HEK293T (cell line): ENCODE data around the gene DNLZ.

Experiments used
- BHLHE40 ChIP-seq: fragments of 450-650 bp; IDR thresholded peaks from 2 replicates; pipeline ENCODE4 v1.6.1; 2016; ENCODE audit warnings: mild to moderate bottlenecking, moderate library complexity, borderline replicate concordance
- CTBP1 ChIP-seq: fragments of 450-650 bp; IDR thresholded peaks from 2 replicates; pipeline ENCODE4 v1.6.1; 2016; ENCODE audit warnings: borderline replicate concordance
- ELF4 ChIP-seq: fragments of 450-650 bp; IDR thresholded peaks from 2 replicates; pipeline ENCODE4 v1.6.1; 2017; ENCODE audit warnings: antibody characterized with exemption
- FOXA1 ChIP-seq: fragments of 450-650 bp; IDR thresholded peaks from 2 replicates; pipeline ENCODE4 v1.6.1; 2016; ENCODE audit warnings: mild to moderate bottlenecking
- FOXK2 ChIP-seq: fragments of 450-650 bp; IDR thresholded peaks from 2 replicates; pipeline ENCODE4 v1.6.1; 2016; ENCODE audit warnings: mild to moderate bottlenecking
- FOXM1 ChIP-seq: fragments of 450-650 bp; IDR thresholded peaks from 2 replicates; pipeline ENCODE4 v1.6.1; 2017; ENCODE audit warnings: mild to moderate bottlenecking, borderline replicate concordance
- LEF1 ChIP-seq: fragments of 450-650 bp; IDR thresholded peaks from 2 replicates; pipeline ENCODE4 v1.6.1; 2017; ENCODE audit warnings: mild to moderate bottlenecking, borderline replicate concordance
- ZNF384 ChIP-seq: fragments of 450-650 bp; IDR thresholded peaks from 2 replicates; pipeline ENCODE4 v1.6.1; 2016

DNA sequence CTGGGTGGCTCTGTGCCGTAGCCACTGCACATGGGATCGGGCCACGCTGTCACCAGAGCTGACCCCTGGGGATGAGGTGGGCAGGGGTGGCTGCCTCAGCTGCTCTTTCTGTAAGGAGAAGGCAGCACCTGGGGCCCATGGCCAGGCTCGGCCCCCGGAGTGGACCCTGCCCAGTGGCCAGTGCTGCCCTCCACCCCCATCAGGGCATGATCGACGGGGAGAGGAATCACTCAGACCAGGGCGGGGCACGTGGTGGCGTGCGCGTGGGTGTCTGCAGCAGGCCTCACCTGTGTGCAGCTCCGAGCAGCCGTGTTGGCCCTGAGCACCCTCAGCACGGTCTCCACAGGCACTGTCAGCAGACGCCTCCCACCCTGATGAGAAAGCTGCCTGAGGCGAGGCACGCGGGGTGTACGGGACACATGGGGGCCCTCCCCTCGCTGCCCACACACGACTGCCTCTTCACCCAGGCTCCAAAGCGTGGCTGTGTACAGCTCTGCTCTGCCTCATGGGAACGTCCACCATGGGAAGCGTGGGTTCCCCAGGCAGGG lies 18.5 kb upstream of the DNLZ start:
- no peak for TF ChIP-seq FOXK2
- TF ChIP-seq FOXA1, result no peak
- TF ChIP-seq ZNF384, result no peak
- no peak for TF ChIP-seq LEF1
- no peak for TF ChIP-seq BHLHE40
- no peak for TF ChIP-seq FOXM1
- no peak for TF ChIP-seq ELF4
- TF ChIP-seq CTBP1, result no peak
